Coronary artery (tissue), 2 donors: Measurements from ENCODE around the gene CFP.
A peak's percentile ranks its signal among the peaks of the same experiment; 100 is the strongest.
"Not testable (repeated sequence)": the region's sequence is repeated elsewhere in the genome, so short reads cannot be mapped to it uniquely, and the experiment has no call there.

ENCODE experiments used
- DNase-seq: peaks from one replicate; pipeline ENCODE4 v3.0.0-alpha.2; 2017; ENCODE audit warnings: low spot score
- H3K27ac ChIP-seq, 2 donors: fragments of 200-600 bp; sonication (generic); one replicate each; pipeline ENCODE4 v1.5.1; 2016 to 2019
- H3K4me3 ChIP-seq: fragments of 200-600 bp; sonication (generic); 2 replicates; pipeline ENCODE4 v1.5.1; 2016; ENCODE audit warnings: mild to moderate bottlenecking, moderate library complexity
- TF ChIP-seq, protein P1 (sequence below): fragments of 200-600 bp; sonication (generic); IDR thresholded peaks from one replicate; pipeline ENCODE4 v1.5.1; 2019; ENCODE audit warnings: antibody characterized with exemption

Gene CFP

DNA sequence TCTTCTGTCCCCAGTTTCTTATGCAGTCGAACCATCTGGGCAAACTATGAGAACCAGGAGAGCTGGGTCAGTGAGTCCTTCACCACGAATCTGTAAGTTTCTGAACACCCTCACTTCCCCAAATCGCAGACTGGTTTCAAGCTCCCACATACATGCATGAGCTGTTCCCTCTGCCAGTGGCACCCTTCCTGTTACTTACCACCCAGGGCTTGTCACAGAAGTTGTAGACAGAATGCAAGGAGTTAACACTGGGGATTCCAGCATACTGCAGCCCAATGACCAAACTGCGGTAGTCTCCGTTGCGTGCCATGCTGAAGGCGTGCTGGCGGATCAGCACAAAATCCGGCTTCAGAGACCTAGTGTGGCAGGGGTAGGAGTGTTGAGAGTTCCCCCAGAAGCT lies 24.7 kb downstream of the CFP start:
- Histone ChIP-seq H3K4me3 (no peak overlapping the region), H3K27ac (no peak overlapping the region)
- DNase-seq = no peak
- TF ChIP-seq, protein P1, sequence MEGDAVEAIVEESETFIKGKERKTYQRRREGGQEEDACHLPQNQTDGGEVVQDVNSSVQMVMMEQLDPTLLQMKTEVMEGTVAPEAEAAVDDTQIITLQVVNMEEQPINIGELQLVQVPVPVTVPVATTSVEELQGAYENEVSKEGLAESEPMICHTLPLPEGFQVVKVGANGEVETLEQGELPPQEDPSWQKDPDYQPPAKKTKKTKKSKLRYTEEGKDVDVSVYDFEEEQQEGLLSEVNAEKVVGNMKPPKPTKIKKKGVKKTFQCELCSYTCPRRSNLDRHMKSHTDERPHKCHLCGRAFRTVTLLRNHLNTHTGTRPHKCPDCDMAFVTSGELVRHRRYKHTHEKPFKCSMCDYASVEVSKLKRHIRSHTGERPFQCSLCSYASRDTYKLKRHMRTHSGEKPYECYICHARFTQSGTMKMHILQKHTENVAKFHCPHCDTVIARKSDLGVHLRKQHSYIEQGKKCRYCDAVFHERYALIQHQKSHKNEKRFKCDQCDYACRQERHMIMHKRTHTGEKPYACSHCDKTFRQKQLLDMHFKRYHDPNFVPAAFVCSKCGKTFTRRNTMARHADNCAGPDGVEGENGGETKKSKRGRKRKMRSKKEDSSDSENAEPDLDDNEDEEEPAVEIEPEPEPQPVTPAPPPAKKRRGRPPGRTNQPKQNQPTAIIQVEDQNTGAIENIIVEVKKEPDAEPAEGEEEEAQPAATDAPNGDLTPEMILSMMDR = no peak

DNA sequence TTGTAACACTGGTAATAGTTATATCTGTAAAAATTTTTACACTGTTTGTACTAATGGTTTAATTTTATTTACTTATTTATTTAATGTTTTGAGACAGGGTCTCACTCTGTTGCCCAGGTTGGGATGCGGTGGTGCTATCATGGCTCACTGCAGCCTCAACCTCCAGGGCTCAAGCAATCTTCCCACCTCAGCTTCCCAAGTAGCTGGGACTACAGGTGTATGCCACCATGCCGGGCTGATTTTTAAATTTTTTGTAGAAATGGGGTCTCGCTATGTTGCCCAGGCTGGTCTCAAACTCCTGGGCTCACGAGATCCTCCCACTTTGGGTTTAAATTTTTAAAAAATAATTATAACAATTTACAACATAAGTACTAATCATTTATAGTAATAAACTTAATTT lies 26.6 kb downstream of the CFP start:
- not testable (repeated sequence) for DNase-seq, H3K27ac ChIP-seq, H3K4me3 ChIP-seq

DNA sequence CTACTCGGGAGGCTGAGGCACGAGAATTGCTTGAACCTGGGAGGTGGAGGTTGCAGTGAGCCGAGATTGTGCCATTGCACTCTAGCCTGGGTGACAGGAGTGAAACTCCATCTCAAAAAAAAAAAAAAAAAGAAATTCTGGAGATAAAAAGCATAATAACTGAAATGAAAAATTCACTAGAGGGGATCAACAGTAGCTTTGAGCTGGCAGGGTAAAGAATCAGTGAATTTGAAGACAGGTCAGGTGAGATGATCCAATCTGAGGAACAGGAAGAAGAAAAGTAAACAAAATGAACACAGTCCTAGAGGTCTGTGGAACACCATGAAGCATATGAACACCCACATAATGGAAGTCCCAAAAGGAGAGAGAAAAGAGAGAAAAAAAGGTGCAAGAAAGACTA lies 32.5 kb downstream of the CFP start:
- TF ChIP-seq, protein P1 = no peak
- Histone ChIP-seq H3K27ac (no peak overlapping the region), H3K4me3 (no peak overlapping the region)
- DNase-seq = no peak

DNA sequence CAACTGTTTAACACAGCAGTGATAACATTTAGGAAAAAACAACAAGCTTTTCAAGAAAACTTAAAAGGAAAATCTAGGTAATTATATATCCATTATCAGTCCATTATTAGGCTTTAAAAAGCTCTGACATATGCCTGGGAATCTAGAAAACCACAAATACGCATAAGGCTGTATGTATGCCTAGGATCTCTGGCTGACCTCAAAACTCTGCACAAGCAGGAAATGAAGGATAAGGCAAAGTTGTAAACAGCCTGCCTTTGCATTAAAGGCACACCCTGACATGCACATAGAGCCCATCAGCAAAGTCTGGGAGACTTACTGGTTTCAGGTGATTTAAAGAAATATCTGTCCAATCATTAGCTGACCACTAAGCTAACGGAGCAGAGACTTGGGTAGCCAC lies 33.5 kb downstream of the CFP start:
- Histone ChIP-seq H3K27ac (peak overlapping the region in 1 of 2 donors; percentile 61), H3K4me3 (no peak overlapping the region)
- DNase-seq = no peak
- TF ChIP-seq, protein P1 = no peak

DNA sequence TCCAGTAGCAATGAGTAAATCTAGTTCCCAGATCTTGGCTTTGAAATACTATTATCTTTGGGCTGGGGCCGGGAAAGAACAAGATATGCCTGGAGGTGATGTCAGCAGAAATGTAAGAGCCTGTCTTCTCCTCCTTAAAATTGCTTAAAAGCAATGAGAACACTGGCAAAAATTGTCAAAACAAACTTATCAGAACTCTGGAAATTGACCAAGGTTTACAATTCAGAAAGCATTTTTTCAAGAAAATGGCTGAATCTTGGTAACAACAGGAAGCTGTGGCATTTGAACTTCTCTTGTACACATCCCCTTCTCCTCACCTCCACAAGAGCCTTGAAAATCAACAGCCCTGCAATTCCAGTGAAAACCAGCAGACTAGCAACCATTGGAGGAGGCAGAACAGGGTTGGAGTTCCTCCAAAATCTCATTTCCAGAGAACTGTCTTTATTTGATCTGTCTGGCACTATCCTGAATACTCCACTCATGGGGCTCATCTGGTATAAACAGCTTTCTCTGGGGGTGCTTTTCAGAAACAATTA lies 33.9 kb downstream of the CFP start:
- peak; percentile 50 for DNase-seq
- H3K4me3 ChIP-seq = no peak overlapping the region
- peak overlapping the region in 1 of 2 donors; percentile 61 for H3K27ac ChIP-seq
- TF ChIP-seq, protein P1 = no peak

DNA sequence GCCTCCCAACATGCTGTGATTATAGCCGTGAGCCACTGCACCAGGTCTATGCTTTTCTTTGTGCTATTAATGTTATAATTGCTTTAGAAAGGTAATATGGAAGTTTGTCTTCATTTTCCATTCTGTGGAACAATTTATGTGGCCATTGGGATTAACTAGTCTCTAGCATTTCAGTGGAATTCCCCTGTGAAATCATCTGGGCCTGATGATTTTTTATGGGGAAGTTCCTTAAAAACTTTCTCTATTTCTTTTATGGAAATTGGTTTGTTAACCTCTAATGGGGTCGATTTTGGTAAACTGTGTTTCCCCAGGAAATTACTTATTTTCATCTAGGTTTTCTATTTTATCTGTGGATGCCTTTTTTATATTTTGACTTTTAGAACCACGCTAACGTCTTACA lies 36.2 kb downstream of the CFP start:
- Histone ChIP-seq H3K4me3 (no peak overlapping the region), H3K27ac (no peak overlapping the region)
- TF ChIP-seq, protein P1 = no peak
- DNase-seq = no peak

DNA sequence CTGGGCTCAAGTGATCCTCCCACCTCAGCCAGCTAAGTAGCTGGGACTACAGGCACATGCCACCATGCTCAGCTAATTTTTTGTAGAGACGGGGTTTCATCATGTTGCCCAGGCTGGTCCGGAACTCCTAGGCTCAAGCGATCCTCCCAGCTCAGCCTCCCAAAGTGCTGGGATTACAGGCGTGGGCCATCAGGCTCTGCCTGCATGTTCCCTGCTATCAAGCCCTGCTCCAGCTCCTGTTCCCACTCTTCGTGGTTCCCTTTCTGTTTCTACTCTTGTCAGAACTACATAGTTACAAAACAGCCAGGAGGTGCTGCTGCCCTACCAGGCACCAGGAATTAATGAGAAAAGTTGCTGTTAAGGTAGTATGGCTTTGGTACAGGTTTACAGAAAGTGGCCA lies 38.7 kb downstream of the CFP start:
- DNase-seq = no peak
- Histone ChIP-seq H3K27ac (no peak overlapping the region), H3K4me3 (no peak overlapping the region)
- TF ChIP-seq, protein P1 = no peak
